Fibroblast of mammary gland (primary cell): Measurements from ENCODE around the gene MEF2C.

Source experiments
- DNase-seq: peaks from one replicate; pipeline ENCODE4 v3.0.0-alpha.2; 2010; ENCODE audit warnings: low read depth
- H3K4me3 ChIP-seq: 2 replicates; pipeline ENCODE4 v1.5.1; 2011; ENCODE audit warnings: low read depth, mild to moderate bottlenecking, low read length, moderate library complexity; ENCODE audit not compliant: control insufficient read depth
- TF ChIP-seq, protein P1 (sequence below): conservative IDR thresholded peaks from 2 replicates; pipeline ENCODE4 v1.5.1; 2011; ENCODE audit warnings: low read depth, low read length, inconsistent platforms; ENCODE audit not compliant: control insufficient read depth, insufficient read depth

Gene MEF2C

DNA sequence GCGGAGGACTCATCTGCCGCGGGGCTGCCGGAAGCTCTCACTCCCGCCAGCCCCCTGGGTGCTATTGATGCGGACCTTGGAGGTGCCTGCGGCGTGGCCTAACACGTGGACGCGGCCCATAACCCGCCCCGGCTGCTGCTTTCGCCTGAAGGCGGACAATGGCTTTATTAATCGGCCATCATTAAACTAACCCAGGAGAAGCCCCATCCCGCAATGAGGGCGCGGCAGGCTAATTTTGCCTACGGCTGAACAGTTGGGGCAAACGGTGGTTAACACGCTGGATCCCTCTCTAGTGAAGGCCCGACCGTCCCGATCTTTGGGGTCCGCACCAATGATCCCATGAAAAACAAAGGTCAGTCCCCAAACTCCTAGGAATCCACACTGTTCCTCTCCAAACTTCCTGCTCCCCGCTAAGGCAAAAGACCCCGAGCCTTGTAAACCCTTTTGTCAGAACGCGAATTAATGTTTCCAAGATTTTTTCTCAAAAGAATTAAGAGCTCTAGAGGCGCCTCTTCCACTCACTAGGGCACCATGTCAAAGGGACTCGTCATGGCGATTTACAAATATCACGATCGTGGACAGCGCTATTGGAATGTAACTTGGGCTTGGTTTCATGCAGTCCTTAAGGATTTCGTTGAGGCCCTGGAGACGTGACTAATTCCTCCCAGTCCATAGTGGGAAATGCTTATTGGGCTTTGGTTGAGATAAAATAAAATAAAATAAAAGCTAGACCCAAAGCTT lies 193.1 kb downstream of the MEF2C start:
- DNase-seq: no peak
- TF ChIP-seq, protein P1, sequence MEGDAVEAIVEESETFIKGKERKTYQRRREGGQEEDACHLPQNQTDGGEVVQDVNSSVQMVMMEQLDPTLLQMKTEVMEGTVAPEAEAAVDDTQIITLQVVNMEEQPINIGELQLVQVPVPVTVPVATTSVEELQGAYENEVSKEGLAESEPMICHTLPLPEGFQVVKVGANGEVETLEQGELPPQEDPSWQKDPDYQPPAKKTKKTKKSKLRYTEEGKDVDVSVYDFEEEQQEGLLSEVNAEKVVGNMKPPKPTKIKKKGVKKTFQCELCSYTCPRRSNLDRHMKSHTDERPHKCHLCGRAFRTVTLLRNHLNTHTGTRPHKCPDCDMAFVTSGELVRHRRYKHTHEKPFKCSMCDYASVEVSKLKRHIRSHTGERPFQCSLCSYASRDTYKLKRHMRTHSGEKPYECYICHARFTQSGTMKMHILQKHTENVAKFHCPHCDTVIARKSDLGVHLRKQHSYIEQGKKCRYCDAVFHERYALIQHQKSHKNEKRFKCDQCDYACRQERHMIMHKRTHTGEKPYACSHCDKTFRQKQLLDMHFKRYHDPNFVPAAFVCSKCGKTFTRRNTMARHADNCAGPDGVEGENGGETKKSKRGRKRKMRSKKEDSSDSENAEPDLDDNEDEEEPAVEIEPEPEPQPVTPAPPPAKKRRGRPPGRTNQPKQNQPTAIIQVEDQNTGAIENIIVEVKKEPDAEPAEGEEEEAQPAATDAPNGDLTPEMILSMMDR: no peak
- H3K4me3 ChIP-seq: no peak overlapping the region

DNA sequence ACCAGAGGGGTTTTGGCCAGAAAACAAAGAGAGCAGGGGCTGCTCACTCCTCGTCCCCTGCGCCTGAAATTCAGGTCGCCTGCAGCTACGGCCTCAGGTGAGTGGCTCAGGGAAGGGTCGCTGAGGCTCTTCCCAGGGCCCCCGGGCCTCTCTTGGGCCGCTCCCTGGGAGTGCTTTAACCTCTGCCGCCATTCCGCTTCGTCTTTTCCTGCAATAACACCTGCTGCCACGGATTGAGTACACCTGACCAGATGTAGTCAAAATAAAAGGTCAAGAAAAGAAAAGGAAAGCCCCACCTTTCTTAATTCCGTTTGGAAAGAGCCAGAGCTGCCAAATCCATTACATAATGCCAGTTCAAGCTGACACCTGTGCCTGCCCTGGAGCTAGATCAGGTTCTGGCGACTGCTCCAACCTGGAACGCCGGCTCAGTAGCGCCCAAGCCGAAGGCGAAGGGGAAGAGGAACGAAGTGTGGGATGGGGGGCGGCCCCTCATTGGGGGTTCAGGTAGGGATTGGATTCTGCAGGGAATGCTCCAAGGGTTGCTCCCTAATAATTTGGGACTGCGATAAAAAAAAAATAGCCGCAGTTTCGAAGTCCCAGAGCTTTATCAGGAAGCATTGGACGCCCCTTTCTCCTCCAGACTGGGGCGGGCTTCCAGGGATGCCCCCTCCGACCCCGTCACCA lies 193.9 kb downstream of the MEF2C start:
- H3K4me3 ChIP-seq: no peak overlapping the region
- DNase-seq: no peak
- TF ChIP-seq, protein P1: no peak

DNA sequence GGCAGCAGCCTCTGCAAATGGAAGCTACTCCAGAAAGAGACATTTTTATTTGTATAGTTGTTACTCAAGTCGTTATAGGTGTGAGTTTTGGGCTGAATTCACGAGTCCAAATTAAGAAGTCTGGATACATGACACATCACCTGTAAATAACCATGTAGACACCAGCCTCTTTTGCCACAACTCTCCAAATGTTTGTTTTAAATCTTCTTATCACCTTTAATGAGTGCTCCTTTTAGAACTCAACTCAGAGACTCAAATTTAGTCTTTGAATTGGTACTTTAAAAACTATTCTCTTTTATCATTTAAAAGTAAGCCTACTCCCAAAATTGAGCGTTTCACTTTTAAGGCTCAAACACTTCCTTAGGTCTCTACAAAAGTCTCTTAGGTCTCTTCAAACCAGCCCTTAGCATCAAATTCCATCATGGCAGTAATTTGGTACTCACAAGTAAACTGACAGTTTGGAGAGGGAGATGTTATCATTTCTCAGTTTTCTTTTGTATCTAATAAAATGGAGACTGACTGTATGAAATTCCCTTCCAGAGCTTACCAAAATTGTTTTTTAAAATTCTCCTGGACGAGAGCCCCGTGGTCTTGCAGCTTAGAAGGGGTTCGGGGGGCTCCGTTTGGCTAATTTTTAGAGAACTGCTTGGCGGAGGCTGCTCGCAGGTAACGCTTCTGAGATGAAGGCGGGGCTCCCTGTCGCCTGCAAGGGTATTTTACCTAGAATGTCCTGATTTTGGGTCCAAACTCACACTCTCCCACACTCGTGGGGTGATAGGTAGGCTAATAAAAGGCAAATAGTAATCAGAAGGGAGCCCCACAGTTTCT lies 194.6 kb downstream of the MEF2C start:
- no peak overlapping the region for H3K4me3 ChIP-seq
- no peak for DNase-seq
- TF ChIP-seq, protein P1: no peak

DNA sequence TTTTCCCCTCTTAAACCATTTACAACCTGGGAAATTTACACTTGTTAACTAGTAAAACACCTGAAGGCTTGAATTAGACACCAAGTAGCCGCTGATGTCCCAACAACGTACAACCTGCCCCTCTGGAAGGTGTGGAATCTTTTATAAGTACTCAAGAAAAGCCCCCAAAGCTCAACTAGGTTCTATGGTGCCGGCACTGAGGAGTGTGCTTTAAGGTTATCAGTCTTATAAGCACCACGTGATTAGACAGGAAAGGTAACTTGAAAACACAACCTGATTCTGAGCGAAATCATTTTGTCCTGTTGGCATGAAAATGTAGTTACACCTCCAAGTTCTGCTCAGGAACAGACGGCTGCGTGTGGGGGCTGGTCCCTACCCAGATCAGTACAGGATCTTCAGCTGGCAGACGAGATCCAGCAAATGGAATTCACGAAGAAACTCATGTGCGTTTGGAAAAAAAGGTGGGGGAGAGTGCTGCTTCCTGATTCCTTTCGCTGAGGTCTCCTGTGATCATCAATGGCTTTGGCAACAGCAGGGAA lies 195.5 kb downstream of the MEF2C start:
- no peak overlapping the region for H3K4me3 ChIP-seq
- DNase-seq: no peak
- TF ChIP-seq, protein P1: no peak

DNA sequence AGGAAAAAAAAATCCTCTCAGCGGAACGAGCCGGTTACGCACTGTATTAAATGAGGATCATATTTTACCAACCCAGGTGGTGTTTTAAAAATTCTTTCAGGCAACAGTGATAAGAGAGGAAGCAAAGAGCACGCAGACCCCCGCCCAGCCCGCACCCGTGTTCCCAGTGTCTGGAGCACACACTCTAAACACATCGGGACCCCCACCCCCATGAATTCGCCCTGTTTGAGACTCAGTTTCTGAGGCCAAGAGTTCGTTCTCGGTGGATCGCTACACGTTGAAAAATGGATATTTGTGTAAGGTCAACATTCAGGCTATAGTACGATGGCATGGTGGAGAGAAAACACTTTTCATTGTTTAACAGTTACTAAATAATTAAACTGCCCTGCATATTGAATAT lies 196.3 kb downstream of the MEF2C start:
- TF ChIP-seq, protein P1: no peak
- no peak overlapping the region for H3K4me3 ChIP-seq
- no peak for DNase-seq

DNA sequence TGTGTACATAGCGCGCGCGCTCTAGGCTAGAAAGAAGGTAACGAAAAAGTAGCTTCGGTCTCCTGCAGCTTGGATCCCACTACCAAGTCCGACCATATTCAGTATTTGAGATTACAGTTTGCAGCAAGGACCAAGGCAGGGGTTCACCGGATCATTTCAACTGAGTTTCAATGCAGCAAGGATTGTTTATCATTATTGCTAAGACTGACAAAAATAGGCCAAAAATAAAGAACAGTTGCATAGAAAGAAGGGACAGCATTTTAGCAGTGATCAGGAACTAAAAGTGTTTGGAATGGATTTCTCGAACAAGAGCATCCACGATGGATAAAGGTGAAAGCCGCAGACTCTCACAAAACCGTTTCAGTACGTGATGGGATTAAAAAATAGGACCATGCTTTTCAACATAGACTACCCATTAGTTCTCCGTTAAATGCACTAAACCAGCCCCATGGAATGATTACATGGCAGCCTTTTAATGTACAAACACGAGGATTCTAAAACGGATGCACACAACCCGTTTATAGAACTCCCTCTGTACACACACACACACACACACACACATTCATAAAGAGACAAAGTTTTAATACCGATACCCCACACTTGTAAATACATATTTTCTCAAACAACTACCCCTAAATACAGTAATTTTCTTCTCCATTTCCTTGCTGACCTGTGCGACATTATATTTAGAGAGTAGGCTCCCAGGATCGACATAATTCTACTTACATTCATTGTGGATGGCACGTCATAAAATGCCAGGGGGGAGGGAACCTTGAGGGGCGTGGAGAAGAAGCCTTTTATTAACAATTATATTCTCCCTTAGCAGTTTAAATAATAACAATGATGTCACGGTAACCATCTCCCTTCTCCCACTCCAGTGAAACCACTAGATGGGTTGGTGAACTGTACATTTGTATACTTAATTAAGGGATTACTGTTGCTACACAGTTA lies 197.1 kb downstream of the MEF2C start:
- no peak for DNase-seq
- no peak overlapping the region for H3K4me3 ChIP-seq
- TF ChIP-seq, protein P1: no peak
